Fibroblast of lung (primary cell): ENCODE data around the gene KDM2B.

ENCODE experiments used
- CTCF ChIP-seq, 2 donors: IDR thresholded peaks in 1 of 2; conservative IDR thresholded peaks in 1 of 2; 1 replicate in 1 of 2; 2 replicates in 1 of 2; pipeline ENCODE4 v1.5.1; 2011 to 2012; ENCODE audit warnings: low read length in 2 of 2, control low read depth in 1 of 2, inconsistent platforms in 1 of 2, low read depth in 1 of 2, mild to moderate bottlenecking in 1 of 2
- EZH2 ChIP-seq: IDR thresholded peaks from 2 replicates; pipeline ENCODE4 v1.5.1; 2012; ENCODE audit warnings: low read length, control low read depth, mild to moderate bottlenecking; ENCODE audit errors: missing control alignments

- TF ChIP-seq CTCF (conservative IDR thresholded peaks at IDR 0.05 in 1 of 2, IDR thresholded peaks at IDR 0.05 in 1 of 2; ENCODE audit: low read depth in 1 of 2, low read length in 2 of 2) (no peak), EZH2 (no peak)
Observed at GRCh38 chr12:121550974-121551634, 29.7 kb downstream of the KDM2B start.
